WTC11 (cell line): ENCODE results near the gene GLYAT. TPM values are rescaled to one million over a fixed set of nuclear protein-coding genes. Genes with fewer than 3 reads are reported as not detected.

Source experiments
- ATAC-seq: fragments of 200-7000 bp; cut with Tn5 transposase; 2 replicates; pipeline ENCODE4 v1.10.0; 2021; ENCODE audit warnings: mild to moderate bottlenecking, moderate library complexity
- CTCF ChIA-PET: fragments of 300-600 bp; sonication (Branson Sonifier 250); formaldehyde crosslinking; loops from one replicate; lab custom pipeline; 2021; ENCODE audit warnings: antibody characterized with exemption; lab: Charles Lee
- POLR2A ChIA-PET: fragments of 350-600 bp; sonication (Branson Sonifier 250); formaldehyde crosslinking; loops from one replicate; lab custom pipeline; 2021; ENCODE audit warnings: antibody characterized with exemption; lab: Charles Lee
- DNase-seq: peaks from one replicate; pipeline ENCODE4 v3.0.0; 2021; ENCODE audit warnings: low spot score
- H3K27ac Mint-ChIP-seq: 2 replicates; pipeline ENCODE4 v1.8.0; 2021; ENCODE audit warnings: mixed read lengths
- H3K27me3 Mint-ChIP-seq: 2 replicates; pipeline ENCODE4 v1.8.0; 2021; ENCODE audit warnings: low read depth, mild to moderate bottlenecking, moderate library complexity, mixed read lengths
- H3K36me3 Mint-ChIP-seq: 2 replicates; pipeline ENCODE4 v1.8.0; 2021; ENCODE audit warnings: mixed read lengths
- H3K4me1 Mint-ChIP-seq: 2 replicates; pipeline ENCODE4 v1.8.0; 2022; ENCODE audit warnings: mixed read lengths
- H3K4me3 Mint-ChIP-seq: 2 replicates; pipeline ENCODE4 v1.8.0; 2021; ENCODE audit warnings: mild to moderate bottlenecking, moderate library complexity, mixed read lengths
- H3K9me3 Mint-ChIP-seq: 2 replicates; pipeline ENCODE4 v1.8.0; 2021; ENCODE audit warnings: mixed read lengths
- CREM ChIP-seq: sonication (generic); formaldehyde crosslinking; IDR thresholded peaks from 2 replicates; pipeline ENCODE4 v1.8.1; 2022; ENCODE audit warnings: mild to moderate bottlenecking, missing genetic modification reagents, moderate library complexity
- ESRRA ChIP-seq: sonication (generic); formaldehyde crosslinking; IDR thresholded peaks from 2 replicates; pipeline ENCODE4 v1.8.1; 2022; ENCODE audit warnings: mild to moderate bottlenecking, missing genetic modification reagents, borderline replicate concordance
- FOXP1 ChIP-seq: sonication (generic); formaldehyde crosslinking; IDR thresholded peaks from 2 replicates; pipeline ENCODE4 v1.8.0; 2022; ENCODE audit warnings: missing genetic modification reagents, mild to moderate bottlenecking, moderate library complexity, borderline replicate concordance
- GTF2I ChIP-seq: fragments of 250-450 bp; sonication (Bioruptor Pico); conservative IDR thresholded peaks from 2 replicates; pipeline ENCODE4 v1.4.0; 2021; ENCODE audit warnings: mild to moderate bottlenecking
- HMGA2 ChIP-seq: fragments of 250-450 bp; sonication (Bioruptor Pico); IDR thresholded peaks from 2 replicates; pipeline ENCODE4 v1.4.0; 2021; ENCODE audit warnings: mild to moderate bottlenecking, moderate library complexity
- NFATC4 ChIP-seq: fragments of 250-450 bp; sonication (Bioruptor Pico); IDR thresholded peaks from 2 replicates; pipeline ENCODE4 v1.9.0; 2021; ENCODE audit warnings: mild to moderate bottlenecking
- NFE2L1 ChIP-seq: sonication (generic); formaldehyde crosslinking; IDR thresholded peaks from 2 replicates; pipeline ENCODE4 v1.8.1; 2023; ENCODE audit warnings: missing genetic modification reagents
- PRRX2 ChIP-seq: fragments of 250-450 bp; sonication (Bioruptor Pico); IDR thresholded peaks from 2 replicates; pipeline ENCODE4 v1.8.0; 2021; ENCODE audit warnings: mild to moderate bottlenecking
- SMAD4 ChIP-seq: sonication (generic); formaldehyde crosslinking; IDR thresholded peaks from 2 replicates; pipeline ENCODE4 v1.8.0; 2022; ENCODE audit warnings: mild to moderate bottlenecking, missing genetic modification reagents
- SP1 ChIP-seq: sonication (generic); formaldehyde crosslinking; conservative IDR thresholded peaks from 2 replicates; pipeline ENCODE4 v1.8.1; 2022; ENCODE audit warnings: missing genetic modification reagents
- TP53 ChIP-seq: sonication (generic); formaldehyde crosslinking; IDR thresholded peaks from 2 replicates; pipeline ENCODE4 v1.8.1; 2023; ENCODE audit warnings: mild to moderate bottlenecking, missing genetic modification reagents
- ZNF219 ChIP-seq: sonication (generic); formaldehyde crosslinking; IDR thresholded peaks from 2 replicates; pipeline ENCODE4 v1.8.0; 2023; ENCODE audit warnings: missing genetic modification reagents, mild to moderate bottlenecking, borderline replicate concordance
- ZNF263 ChIP-seq: sonication (generic); formaldehyde crosslinking; IDR thresholded peaks from 2 replicates; pipeline ENCODE4 v1.8.1; 2022; ENCODE audit warnings: low read depth, mild to moderate bottlenecking, moderate library complexity, missing genetic modification reagents
- ZNF317 ChIP-seq: sonication (generic); formaldehyde crosslinking; IDR thresholded peaks from 2 replicates; pipeline ENCODE4 v1.8.1; 2023; ENCODE audit warnings: low read depth, mild to moderate bottlenecking, moderate library complexity, missing genetic modification reagents, borderline replicate concordance
- total RNA-seq: library from RNA; stranded (reverse); gene quantifications from 3 replicates; pipeline ENCODE4 v1.2.3, GENCODE V29; 2021
- TF ChIP-seq, protein P1 (sequence below): sonication (generic); formaldehyde crosslinking; IDR thresholded peaks from 2 replicates; pipeline ENCODE4 v1.8.1; 2022; ENCODE audit warnings: mild to moderate bottlenecking, moderate library complexity, missing genetic modification reagents
- TF ChIP-seq, protein P2 (sequence below): sonication (generic); formaldehyde crosslinking; IDR thresholded peaks from 2 replicates; pipeline ENCODE4 v1.8.0; 2023; ENCODE audit warnings: missing genetic modification reagents
- TF ChIP-seq, protein P3 (sequence below): sonication (generic); formaldehyde crosslinking; IDR thresholded peaks from 2 replicates; pipeline ENCODE4 v1.8.1; 2022; ENCODE audit warnings: mild to moderate bottlenecking, missing genetic modification reagents, moderate library complexity, borderline replicate concordance
- TF ChIP-seq, protein P4 (sequence below): sonication (generic); formaldehyde crosslinking; IDR thresholded peaks from 2 replicates; pipeline ENCODE4 v1.8.0; 2022; ENCODE audit warnings: mild to moderate bottlenecking, missing genetic modification reagents
- TF ChIP-seq, protein P5 (sequence below): sonication (generic); formaldehyde crosslinking; IDR thresholded peaks from 2 replicates; pipeline ENCODE4 v1.8.0; 2023; ENCODE audit warnings: mild to moderate bottlenecking, missing genetic modification reagents
- TF ChIP-seq, protein P6 (sequence below): fragments of 250-450 bp; sonication (Bioruptor Pico); IDR thresholded peaks from 2 replicates; pipeline ENCODE4 v1.9.0; 2021; ENCODE audit warnings: mild to moderate bottlenecking
- TF ChIP-seq, protein P7 (sequence below): fragments of 200-600 bp; IDR thresholded peaks from 2 replicates; pipeline ENCODE4 v1.8.0; 2022; ENCODE audit warnings: antibody characterized with exemption

The GLYAT gene
- total RNA-seq, 1 experiment from 2014 or later, result not detected

DNA sequence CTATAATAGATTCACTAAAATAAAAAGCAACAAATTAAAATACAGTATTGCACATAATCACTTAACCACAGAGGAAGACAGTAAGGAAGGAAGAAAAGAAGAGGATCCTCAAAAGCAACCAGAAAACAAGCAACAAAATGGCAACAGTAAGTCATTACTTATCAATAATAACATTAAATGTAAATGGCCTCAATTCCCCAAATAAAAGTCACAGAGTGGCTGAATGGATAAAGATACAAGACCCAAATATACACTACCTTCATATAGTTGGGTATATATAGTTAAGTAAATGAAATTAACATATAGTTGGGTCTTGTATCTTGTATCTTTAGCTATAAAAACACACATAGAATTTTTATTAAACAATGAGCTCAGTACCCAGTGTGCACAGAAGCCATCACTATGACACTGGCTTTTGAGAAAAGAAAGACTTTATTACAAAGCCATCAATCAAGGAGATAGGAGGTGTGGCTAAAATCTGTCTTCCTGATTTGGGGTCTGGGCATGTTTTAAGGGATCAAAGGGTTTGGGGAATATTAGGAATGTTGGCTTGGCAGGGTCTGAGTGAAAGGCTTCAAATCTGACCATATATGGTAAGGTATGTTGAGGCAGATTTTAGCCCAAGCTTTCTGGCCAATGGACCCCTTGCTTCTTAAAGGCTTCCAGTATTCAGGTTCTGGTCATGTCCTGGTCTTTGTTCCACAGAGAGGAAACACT is 13.4 kb upstream of the GLYAT start:
- peaks cover 50% of the 10 kb centered on the region for H3K36me3 Mint-ChIP-seq
- TF ChIP-seq CREM (CRISPR knock-in tag) (no peak), ESRRA (CRISPR knock-in tag) (no peak), NFE2L1 (CRISPR knock-in tag) (no peak), ZNF219 (CRISPR knock-in tag) (no peak), FOXP1 (CRISPR knock-in tag) (no peak), SP1 (CRISPR knock-in tag) (no peak), TP53 (no peak), PRRX2 (CRISPR knock-in tag) (no peak), GTF2I (CRISPR knock-in tag) (no peak)
- TF ChIP-seq, protein P1, sequence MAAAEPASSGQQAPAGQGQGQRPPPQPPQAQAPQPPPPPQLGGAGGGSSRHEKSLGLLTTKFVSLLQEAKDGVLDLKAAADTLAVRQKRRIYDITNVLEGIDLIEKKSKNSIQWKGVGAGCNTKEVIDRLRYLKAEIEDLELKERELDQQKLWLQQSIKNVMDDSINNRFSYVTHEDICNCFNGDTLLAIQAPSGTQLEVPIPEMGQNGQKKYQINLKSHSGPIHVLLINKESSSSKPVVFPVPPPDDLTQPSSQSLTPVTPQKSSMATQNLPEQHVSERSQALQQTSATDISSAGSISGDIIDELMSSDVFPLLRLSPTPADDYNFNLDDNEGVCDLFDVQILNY (CRISPR knock-in tag), result no peak
- TF ChIP-seq, protein P2, sequence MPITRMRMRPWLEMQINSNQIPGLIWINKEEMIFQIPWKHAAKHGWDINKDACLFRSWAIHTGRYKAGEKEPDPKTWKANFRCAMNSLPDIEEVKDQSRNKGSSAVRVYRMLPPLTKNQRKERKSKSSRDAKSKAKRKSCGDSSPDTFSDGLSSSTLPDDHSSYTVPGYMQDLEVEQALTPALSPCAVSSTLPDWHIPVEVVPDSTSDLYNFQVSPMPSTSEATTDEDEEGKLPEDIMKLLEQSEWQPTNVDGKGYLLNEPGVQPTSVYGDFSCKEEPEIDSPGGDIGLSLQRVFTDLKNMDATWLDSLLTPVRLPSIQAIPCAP (CRISPR knock-in tag), result no peak
- TF ChIP-seq, protein P3, sequence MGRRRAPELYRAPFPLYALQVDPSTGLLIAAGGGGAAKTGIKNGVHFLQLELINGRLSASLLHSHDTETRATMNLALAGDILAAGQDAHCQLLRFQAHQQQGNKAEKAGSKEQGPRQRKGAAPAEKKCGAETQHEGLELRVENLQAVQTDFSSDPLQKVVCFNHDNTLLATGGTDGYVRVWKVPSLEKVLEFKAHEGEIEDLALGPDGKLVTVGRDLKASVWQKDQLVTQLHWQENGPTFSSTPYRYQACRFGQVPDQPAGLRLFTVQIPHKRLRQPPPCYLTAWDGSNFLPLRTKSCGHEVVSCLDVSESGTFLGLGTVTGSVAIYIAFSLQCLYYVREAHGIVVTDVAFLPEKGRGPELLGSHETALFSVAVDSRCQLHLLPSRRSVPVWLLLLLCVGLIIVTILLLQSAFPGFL (CRISPR knock-in tag), result no peak
- TF ChIP-seq, protein P4, sequence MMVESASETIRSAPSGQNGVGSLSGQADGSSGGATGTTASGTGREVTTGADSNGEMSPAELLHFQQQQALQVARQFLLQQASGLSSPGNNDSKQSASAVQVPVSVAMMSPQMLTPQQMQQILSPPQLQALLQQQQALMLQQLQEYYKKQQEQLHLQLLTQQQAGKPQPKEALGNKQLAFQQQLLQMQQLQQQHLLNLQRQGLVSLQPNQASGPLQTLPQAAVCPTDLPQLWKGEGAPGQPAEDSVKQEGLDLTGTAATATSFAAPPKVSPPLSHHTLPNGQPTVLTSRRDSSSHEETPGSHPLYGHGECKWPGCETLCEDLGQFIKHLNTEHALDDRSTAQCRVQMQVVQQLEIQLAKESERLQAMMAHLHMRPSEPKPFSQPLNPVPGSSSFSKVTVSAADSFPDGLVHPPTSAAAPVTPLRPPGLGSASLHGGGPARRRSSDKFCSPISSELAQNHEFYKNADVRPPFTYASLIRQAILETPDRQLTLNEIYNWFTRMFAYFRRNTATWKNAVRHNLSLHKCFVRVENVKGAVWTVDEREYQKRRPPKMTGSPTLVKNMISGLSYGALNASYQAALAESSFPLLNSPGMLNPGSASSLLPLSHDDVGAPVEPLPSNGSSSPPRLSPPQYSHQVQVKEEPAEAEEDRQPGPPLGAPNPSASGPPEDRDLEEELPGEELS (CRISPR knock-in tag), result no peak
- TF ChIP-seq, protein P5, sequence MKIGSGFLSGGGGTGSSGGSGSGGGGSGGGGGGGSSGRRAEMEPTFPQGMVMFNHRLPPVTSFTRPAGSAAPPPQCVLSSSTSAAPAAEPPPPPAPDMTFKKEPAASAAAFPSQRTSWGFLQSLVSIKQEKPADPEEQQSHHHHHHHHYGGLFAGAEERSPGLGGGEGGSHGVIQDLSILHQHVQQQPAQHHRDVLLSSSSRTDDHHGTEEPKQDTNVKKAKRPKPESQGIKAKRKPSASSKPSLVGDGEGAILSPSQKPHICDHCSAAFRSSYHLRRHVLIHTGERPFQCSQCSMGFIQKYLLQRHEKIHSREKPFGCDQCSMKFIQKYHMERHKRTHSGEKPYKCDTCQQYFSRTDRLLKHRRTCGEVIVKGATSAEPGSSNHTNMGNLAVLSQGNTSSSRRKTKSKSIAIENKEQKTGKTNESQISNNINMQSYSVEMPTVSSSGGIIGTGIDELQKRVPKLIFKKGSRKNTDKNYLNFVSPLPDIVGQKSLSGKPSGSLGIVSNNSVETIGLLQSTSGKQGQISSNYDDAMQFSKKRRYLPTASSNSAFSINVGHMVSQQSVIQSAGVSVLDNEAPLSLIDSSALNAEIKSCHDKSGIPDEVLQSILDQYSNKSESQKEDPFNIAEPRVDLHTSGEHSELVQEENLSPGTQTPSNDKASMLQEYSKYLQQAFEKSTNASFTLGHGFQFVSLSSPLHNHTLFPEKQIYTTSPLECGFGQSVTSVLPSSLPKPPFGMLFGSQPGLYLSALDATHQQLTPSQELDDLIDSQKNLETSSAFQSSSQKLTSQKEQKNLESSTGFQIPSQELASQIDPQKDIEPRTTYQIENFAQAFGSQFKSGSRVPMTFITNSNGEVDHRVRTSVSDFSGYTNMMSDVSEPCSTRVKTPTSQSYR (CRISPR knock-in tag), result no peak
- no peak overlapping the region for H3K27ac Mint-ChIP-seq
- no peak overlapping the region for H3K4me3 Mint-ChIP-seq
- ChIA-PET CTCF (no interaction called here), POLR2A (no interaction called here)
- no peaks in the 10 kb centered on the region for H3K4me1 Mint-ChIP-seq
- H3K27me3 Mint-ChIP-seq, result peaks cover 2% of the 10 kb centered on the region
- ATAC-seq (no peak), DNase-seq (no peak)
- H3K9me3 Mint-ChIP-seq, result peaks cover 79% of the 10 kb centered on the region

DNA sequence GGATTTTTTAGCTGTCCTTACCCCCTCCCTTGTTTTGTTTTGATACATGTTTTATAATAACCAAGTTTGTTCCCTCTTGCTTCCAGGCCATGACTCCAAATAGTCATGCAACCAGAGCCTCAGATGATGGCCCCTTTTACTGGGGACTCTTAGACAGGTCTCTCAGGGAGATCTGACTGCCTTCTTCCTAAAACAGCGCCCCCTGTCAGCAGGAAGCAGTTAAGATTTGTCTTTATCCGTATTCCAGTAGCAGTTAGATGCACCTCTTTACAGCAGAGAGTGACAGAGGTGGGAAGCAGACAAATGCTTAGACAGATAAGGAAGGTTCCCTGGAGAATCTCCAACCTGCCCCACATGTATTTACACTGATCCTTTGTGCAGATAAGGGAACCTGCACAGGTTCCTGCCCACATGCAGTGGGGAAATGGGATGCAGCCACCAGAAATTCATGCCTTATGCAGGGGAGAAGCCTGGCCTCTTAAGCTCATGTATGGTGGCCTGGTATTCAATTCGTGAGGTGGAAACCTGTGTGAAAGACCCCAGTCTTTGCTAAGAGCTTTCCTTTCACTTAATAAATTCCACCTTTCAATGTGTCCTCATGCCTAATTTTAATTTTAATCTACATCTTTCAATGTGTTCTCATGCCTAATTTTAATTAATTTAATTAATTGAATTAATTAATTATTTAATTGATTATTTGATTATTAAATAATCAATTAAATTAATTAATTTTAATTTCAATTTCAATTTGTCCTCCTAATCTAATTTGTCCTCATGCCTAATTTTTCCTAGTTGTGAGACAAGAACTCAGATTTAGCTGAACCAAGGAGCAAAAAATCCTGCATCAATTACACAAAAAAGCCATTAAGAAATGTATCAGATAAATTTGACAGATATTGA is 11.5 kb upstream of the GLYAT start:
- Mint-ChIP-seq H3K27ac (no peak overlapping the region), H3K4me3 (no peak overlapping the region), H3K36me3 (peaks cover 52% of the 10 kb centered on the region), H3K4me1 (no peaks in the 10 kb centered on the region), H3K27me3 (peaks cover 10% of the 10 kb centered on the region), H3K9me3 (peaks cover 81% of the 10 kb centered on the region)
- ATAC-seq, result no peak
- TF ChIP-seq ZNF263 (CRISPR knock-in tag), result no peak
- TF ChIP-seq NFATC4 (CRISPR knock-in tag), result no peak
- no peak for TF ChIP-seq ZNF317 (CRISPR knock-in tag)
- TF ChIP-seq, protein P6, sequence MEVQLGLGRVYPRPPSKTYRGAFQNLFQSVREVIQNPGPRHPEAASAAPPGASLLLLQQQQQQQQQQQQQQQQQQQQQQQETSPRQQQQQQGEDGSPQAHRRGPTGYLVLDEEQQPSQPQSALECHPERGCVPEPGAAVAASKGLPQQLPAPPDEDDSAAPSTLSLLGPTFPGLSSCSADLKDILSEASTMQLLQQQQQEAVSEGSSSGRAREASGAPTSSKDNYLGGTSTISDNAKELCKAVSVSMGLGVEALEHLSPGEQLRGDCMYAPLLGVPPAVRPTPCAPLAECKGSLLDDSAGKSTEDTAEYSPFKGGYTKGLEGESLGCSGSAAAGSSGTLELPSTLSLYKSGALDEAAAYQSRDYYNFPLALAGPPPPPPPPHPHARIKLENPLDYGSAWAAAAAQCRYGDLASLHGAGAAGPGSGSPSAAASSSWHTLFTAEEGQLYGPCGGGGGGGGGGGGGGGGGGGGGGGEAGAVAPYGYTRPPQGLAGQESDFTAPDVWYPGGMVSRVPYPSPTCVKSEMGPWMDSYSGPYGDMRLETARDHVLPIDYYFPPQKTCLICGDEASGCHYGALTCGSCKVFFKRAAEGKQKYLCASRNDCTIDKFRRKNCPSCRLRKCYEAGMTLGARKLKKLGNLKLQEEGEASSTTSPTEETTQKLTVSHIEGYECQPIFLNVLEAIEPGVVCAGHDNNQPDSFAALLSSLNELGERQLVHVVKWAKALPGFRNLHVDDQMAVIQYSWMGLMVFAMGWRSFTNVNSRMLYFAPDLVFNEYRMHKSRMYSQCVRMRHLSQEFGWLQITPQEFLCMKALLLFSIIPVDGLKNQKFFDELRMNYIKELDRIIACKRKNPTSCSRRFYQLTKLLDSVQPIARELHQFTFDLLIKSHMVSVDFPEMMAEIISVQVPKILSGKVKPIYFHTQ, result no peak
- no peak for TF ChIP-seq SMAD4 (CRISPR knock-in tag)
- TF ChIP-seq HMGA2 (CRISPR knock-in tag), result peak; percentile 100
- TF ChIP-seq, protein P7, sequence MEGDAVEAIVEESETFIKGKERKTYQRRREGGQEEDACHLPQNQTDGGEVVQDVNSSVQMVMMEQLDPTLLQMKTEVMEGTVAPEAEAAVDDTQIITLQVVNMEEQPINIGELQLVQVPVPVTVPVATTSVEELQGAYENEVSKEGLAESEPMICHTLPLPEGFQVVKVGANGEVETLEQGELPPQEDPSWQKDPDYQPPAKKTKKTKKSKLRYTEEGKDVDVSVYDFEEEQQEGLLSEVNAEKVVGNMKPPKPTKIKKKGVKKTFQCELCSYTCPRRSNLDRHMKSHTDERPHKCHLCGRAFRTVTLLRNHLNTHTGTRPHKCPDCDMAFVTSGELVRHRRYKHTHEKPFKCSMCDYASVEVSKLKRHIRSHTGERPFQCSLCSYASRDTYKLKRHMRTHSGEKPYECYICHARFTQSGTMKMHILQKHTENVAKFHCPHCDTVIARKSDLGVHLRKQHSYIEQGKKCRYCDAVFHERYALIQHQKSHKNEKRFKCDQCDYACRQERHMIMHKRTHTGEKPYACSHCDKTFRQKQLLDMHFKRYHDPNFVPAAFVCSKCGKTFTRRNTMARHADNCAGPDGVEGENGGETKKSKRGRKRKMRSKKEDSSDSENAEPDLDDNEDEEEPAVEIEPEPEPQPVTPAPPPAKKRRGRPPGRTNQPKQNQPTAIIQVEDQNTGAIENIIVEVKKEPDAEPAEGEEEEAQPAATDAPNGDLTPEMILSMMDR, result peak; percentile 39
- DNase-seq, result no peak
- CTCF ChIA-PET, result no interaction called here
- POLR2A ChIA-PET, result no interaction called here
